A549 (cell line): Measurements from ENCODE around the gene RNU1-2. TPM values are rescaled to one million over a fixed set of nuclear protein-coding genes. Genes with fewer than 3 reads are reported as not detected.

Experiments
- ATAC-seq, 2 experiments: fragments of 200-7000 bp in 1 of 2; fragments of >200 bp in 1 of 2; cut with Nextera tagmentation in 1 of 2; cut with Tn5 transposase in 1 of 2; 3 replicates each; pipeline versions ENCODE4 v1.8.0 to v1.9.1; 2018 to 2020; ENCODE audit warnings: mild to moderate bottlenecking in 1 of 2, moderate library complexity in 1 of 2
- CTCF ChIA-PET: fragments of 300-600 bp; sonication (Branson Sonifier 250); formaldehyde crosslinking; extraction: SDS; loops from one replicate; lab custom pipeline; 2021; ENCODE audit warnings: antibody characterized with exemption, inconsistent platforms; lab: Yijun Ruan, JAX
- POLR2A ChIA-PET: fragments of 350-600 bp; formaldehyde crosslinking; extraction: SDS; loops from one replicate; lab custom pipeline; 2021; ENCODE audit warnings: antibody characterized with exemption, inconsistent platforms; lab: Yijun Ruan, JAX
- DNase-seq, 2 experiments: peaks; one replicate each; pipeline versions ENCODE4 v3.0.0 to v3.0.0-alpha.2; 2011 to 2016; ENCODE audit warnings: low read depth in 1 of 2, low spot score in 1 of 2
- FAIRE-seq: peaks from 2 replicates; lab custom pipeline; 2011; peaks lifted over from hg19 to GRCh38; lab: Jason Lieb, UNC
- H3K27ac ChIP-seq, 2 experiments: fragments of >200 bp; sonication (Bioruptor Twin); formaldehyde crosslinking; 3 replicates each; pipeline ENCODE4 v1.5.1; 2016 to 2017
- H3K4me1 ChIP-seq: fragments of >200 bp; sonication (Bioruptor Twin); formaldehyde crosslinking; 3 replicates; pipeline ENCODE4 v1.6.1; 2016
- H3K4me2 ChIP-seq: fragments of >200 bp; sonication (Bioruptor Twin); formaldehyde crosslinking; 3 replicates; pipeline ENCODE4 v1.6.1; 2016
- H3K4me3 ChIP-seq: fragments of >200 bp; sonication (Bioruptor Twin); formaldehyde crosslinking; 3 replicates; pipeline ENCODE4 v1.5.1; 2016
- H3K9me3 ChIP-seq: fragments of >200 bp; sonication (Bioruptor Twin); formaldehyde crosslinking; 3 replicates; pipeline ENCODE4 v1.6.1; 2016
- BCL3 ChIP-seq: fragments of >200 bp; sonication (Bioruptor Twin); formaldehyde crosslinking; IDR thresholded peaks from 3 replicates; pipeline ENCODE4 v1.6.1; 2016
- CBX2 ChIP-seq: fragments of 200-600 bp; sonication (generic); IDR thresholded peaks from 2 replicates; pipeline ENCODE4 v1.6.1; 2016; ENCODE audit warnings: low read depth, mild to moderate bottlenecking, borderline replicate concordance
- CHD2 ChIP-seq: fragments of 150-350 bp; IDR thresholded peaks from 2 replicates; pipeline ENCODE4 v1.6.1; 2014; ENCODE audit warnings: low read length; ENCODE audit not compliant: partially characterized antibody
- CHD4 ChIP-seq: fragments of 200-600 bp; sonication (generic); IDR thresholded peaks from 2 replicates; pipeline ENCODE4 v1.6.1; 2016; ENCODE audit warnings: antibody characterized with exemption, mild to moderate bottlenecking, borderline replicate concordance
- EHMT2 ChIP-seq: fragments of 200-600 bp; sonication (generic); IDR thresholded peaks from 2 replicates; pipeline ENCODE4 v1.6.1; 2016; ENCODE audit warnings: antibody characterized with exemption, low read depth, mild to moderate bottlenecking, moderate library complexity
- FOSB ChIP-seq: fragments of 250-450 bp; sonication (Bioruptor Pico); IDR thresholded peaks from 2 replicates; pipeline ENCODE4 v1.5.0; 2020; ENCODE audit warnings: mild to moderate bottlenecking, moderate library complexity
- FOSL2 ChIP-seq, 2 experiments: fragments of 450-650 bp in 1 of 2; fragments of >200 bp in 1 of 2; sonication (Bioruptor Twin) in 1 of 2; formaldehyde crosslinking; IDR thresholded peaks; 2 replicates each; pipeline versions ENCODE4 v1.5.0 to v1.6.1; 2016 to 2020; ENCODE audit warnings: mild to moderate bottlenecking in 1 of 2, moderate library complexity in 1 of 2
- FOXS1 ChIP-seq: fragments of 250-450 bp; sonication (Bioruptor Pico); IDR thresholded peaks from 2 replicates; pipeline ENCODE4 v1.5.0; 2020; ENCODE audit warnings: mild to moderate bottlenecking, moderate library complexity
- HEYL ChIP-seq: fragments of 250-450 bp; sonication (Bioruptor Pico); IDR thresholded peaks from 2 replicates; pipeline ENCODE4 v1.8.0; 2021; ENCODE audit warnings: mild to moderate bottlenecking, moderate library complexity
- HOXA7 ChIP-seq: fragments of 250-450 bp; sonication (Bioruptor Pico); IDR thresholded peaks from 2 replicates; pipeline ENCODE4 v1.5.0; 2020; ENCODE audit warnings: mild to moderate bottlenecking, moderate library complexity
- HOXB13 ChIP-seq: fragments of 250-450 bp; sonication (Bioruptor Pico); IDR thresholded peaks from 2 replicates; pipeline ENCODE4 v1.5.0; 2020; ENCODE audit warnings: low read depth, mild to moderate bottlenecking, moderate library complexity
- HOXB5 ChIP-seq: fragments of 250-450 bp; sonication (Bioruptor Pico); IDR thresholded peaks from 2 replicates; pipeline ENCODE4 v1.5.0; 2020; ENCODE audit warnings: mild to moderate bottlenecking, moderate library complexity
- KDM5A ChIP-seq: fragments of 200-600 bp; sonication (generic); IDR thresholded peaks from 2 replicates; pipeline ENCODE4 v1.6.1; 2016; ENCODE audit warnings: antibody characterized with exemption, mild to moderate bottlenecking
- MAZ ChIP-seq: fragments of 150-350 bp; IDR thresholded peaks from 2 replicates; pipeline ENCODE4 v1.6.1; 2014; ENCODE audit warnings: antibody characterized with exemption, low read depth, low read length, borderline replicate concordance
- MYC ChIP-seq: IDR thresholded peaks from 2 replicates; pipeline ENCODE4 v1.6.1; 2012; ENCODE audit warnings: mild to moderate bottlenecking, inconsistent platforms, low read length, improper control_type of control experiment, borderline replicate concordance
- NFE2L2 ChIP-seq: fragments of 150-350 bp; conservative IDR thresholded peaks from 2 replicates; pipeline ENCODE4 v1.6.1; 2014; ENCODE audit warnings: low read length
- POLR2AphosphoS2 ChIP-seq: conservative IDR thresholded peaks from 2 replicates; pipeline ENCODE4 v1.6.1; 2012; ENCODE audit warnings: low read length, improper control_type of control experiment, inconsistent platforms
- RARB ChIP-seq: fragments of 250-450 bp; sonication (Bioruptor Pico); IDR thresholded peaks from 2 replicates; pipeline ENCODE4 v1.8.0; 2021; ENCODE audit warnings: mild to moderate bottlenecking, moderate library complexity
- RFX5 ChIP-seq: fragments of 450-650 bp; IDR thresholded peaks from 2 replicates; pipeline ENCODE4 v1.7.1; 2014; ENCODE audit warnings: antibody characterized with exemption, mild to moderate bottlenecking, moderate library complexity
- SMC3 ChIP-seq: fragments of >200 bp; sonication (Bioruptor Twin); formaldehyde crosslinking; IDR thresholded peaks from 3 replicates; pipeline ENCODE4 v1.6.1; 2018; ENCODE audit warnings: inconsistent platforms
- TFCP2L1 ChIP-seq: fragments of 250-450 bp; sonication (Bioruptor Pico); IDR thresholded peaks from 2 replicates; pipeline ENCODE4 v1.5.0; 2021; ENCODE audit warnings: mild to moderate bottlenecking
- WGBS: methylation state at CpG from one replicate; pipeline ENCODE4 v1.1.6; 2017; ENCODE audit errors: missing lambda C conversion rate; 5-methylcytosine and 5-hydroxymethylcytosine counted together
- polyA plus RNA-seq, 4 experiments: library from polyadenylated mRNA; depleted of rRNA in 3 of 4; stranded (reverse); fragments of >200 nt; fragmentation: RNase III in 1 of 4; extraction: RNeasy Plus Mini Kit Qiagen cat#74134 plus additional on column Dnase treatment in 1 of 4; gene quantifications; 2 replicates in 3 of 4; 3 replicates in 1 of 4; pipeline ENCODE4 v1.2.3, GENCODE V29; 2011 to 2017
- TF ChIP-seq, protein P1 (sequence below): fragments of 150-350 bp; IDR thresholded peaks from 2 replicates; pipeline ENCODE4 v1.6.1; 2014; ENCODE audit warnings: low read depth, mild to moderate bottlenecking, low read length

The RNU1-2 gene
- polyA plus RNA-seq, 2 of the 4 experiments (the other 2 are of a cell fraction), result 6.6 to 56.2 TPM

GRCh38 chr1:16925635-16926490 is 30.1 kb downstream of the RNU1-2 start:
- 0 out of 6 replicates have a peak overlapping the region, but pooled peaks of 1 of the 2 experiments have one; percentile 31 for H3K27ac ChIP-seq
- FAIRE-seq (no peak), DNase-seq (no peak), ATAC-seq (no peak)
- no peak overlapping the region for H3K4me3 ChIP-seq
- H3K9me3 ChIP-seq, result no peaks in the 10 kb centered on the region
- WGBS, result 84% methylated on average over 7 of the region's 13 CpGs
- CTCF ChIA-PET, result interaction anchor here (0.9 to 1.3 kb wide), 3 partner anchors 20 to 78 kb away, joined by 3 to 5 read pairs (median 3); no protein-coding TSS in a partner anchor
- no peak overlapping the region for H3K4me2 ChIP-seq
- POLR2A ChIA-PET, result no interaction called here
- no peaks in the 10 kb centered on the region for H3K4me1 ChIP-seq
- no peak for TF ChIP-seq RFX5
- no peak for TF ChIP-seq FOXS1
- TF ChIP-seq NFE2L2, result no peak
- no peak for TF ChIP-seq CHD4

- POLR2A ChIA-PET, result no interaction called here
- no peak overlapping the region for H3K4me2 ChIP-seq
- 64% methylated on average over 7 of the region's 10 CpGs for WGBS
- H3K4me1 ChIP-seq, result no peaks in the 10 kb centered on the region
- ATAC-seq, result no peak
- no peak for TF ChIP-seq HOXB13 (CRISPR knock-in tag)
- TF ChIP-seq, protein P1, sequence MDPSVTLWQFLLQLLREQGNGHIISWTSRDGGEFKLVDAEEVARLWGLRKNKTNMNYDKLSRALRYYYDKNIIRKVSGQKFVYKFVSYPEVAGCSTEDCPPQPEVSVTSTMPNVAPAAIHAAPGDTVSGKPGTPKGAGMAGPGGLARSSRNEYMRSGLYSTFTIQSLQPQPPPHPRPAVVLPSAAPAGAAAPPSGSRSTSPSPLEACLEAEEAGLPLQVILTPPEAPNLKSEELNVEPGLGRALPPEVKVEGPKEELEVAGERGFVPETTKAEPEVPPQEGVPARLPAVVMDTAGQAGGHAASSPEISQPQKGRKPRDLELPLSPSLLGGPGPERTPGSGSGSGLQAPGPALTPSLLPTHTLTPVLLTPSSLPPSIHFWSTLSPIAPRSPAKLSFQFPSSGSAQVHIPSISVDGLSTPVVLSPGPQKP, result no peak
- no peak for TF ChIP-seq EHMT2
- TF ChIP-seq FOSL2 (IDR thresholded peaks at IDR 0.05), result no peak
- no peak for TF ChIP-seq FOSL2 (CRISPR knock-in tag; IDR thresholded peaks at IDR 0.05)
- TF ChIP-seq KDM5A, result no peak
- no peak for TF ChIP-seq HOXA7 (CRISPR knock-in tag)
- TF ChIP-seq CHD2, result no peak
- no peak for TF ChIP-seq POLR2AphosphoS2
- no peak for TF ChIP-seq TFCP2L1 (CRISPR knock-in tag)
- TF ChIP-seq HOXB5 (CRISPR knock-in tag), result no peak
- no peak for TF ChIP-seq MAZ
- no peak for TF ChIP-seq CBX2
- no peak for TF ChIP-seq HEYL (CRISPR knock-in tag)
- no peak for TF ChIP-seq FOSB (CRISPR knock-in tag)
- TF ChIP-seq RARB (CRISPR knock-in tag), result no peak
- no peak for TF ChIP-seq SMC3
- TF ChIP-seq MYC, result no peak
- TF ChIP-seq FOXS1, result no peak
- TF ChIP-seq BCL3, result no peak
- TF ChIP-seq, all 56 proteins: peak for 0
- CTCF ChIA-PET, result no interaction called here
- H3K27ac ChIP-seq, result no peak overlapping the region
- no peak overlapping the region for H3K4me3 ChIP-seq
- FAIRE-seq (no peak), DNase-seq (no peak)
- H3K9me3 ChIP-seq, result no peaks in the 10 kb centered on the region
Observed at GRCh38 chr1:16926491-16927073, 30.8 kb downstream of the RNU1-2 start.
